H1 (cell line): Measurements from ENCODE around the gene ANK3. TPM values are rescaled to one million over a fixed set of nuclear protein-coding genes. Genes with fewer than 3 reads are reported as not detected.

Source experiments
- CTCF ChIA-PET: fragments of 300-600 bp; sonication (Branson Sonifier 250); formaldehyde crosslinking; loops from one replicate; lab custom pipeline; 2021; ENCODE audit not compliant: partially characterized antibody; lab: Charles Lee
- POLR2A ChIA-PET: fragments of 300-600 bp; sonication (Branson Sonifier 250); formaldehyde crosslinking; loops from one replicate; lab custom pipeline; 2021; ENCODE audit warnings: inconsistent platforms; ENCODE audit not compliant: partially characterized antibody; lab: Charles Lee
- DNase-seq, 2 experiments: peaks; one replicate each; pipeline versions ENCODE4 v3.0.0 to v3.0.0-alpha.2; 2010 to 2022; ENCODE audit warnings: low spot score in 2 of 2, low read depth in 1 of 2, mixed read lengths in 1 of 2
- FAIRE-seq: peaks from 2 replicates; lab custom pipeline; 2011; peaks lifted over from hg19 to GRCh38; lab: Jason Lieb, UNC
- H2AFZ ChIP-seq: 2 replicates; pipeline ENCODE4 v1.8.1; 2012; ENCODE audit warnings: low read length, inconsistent platforms
- H2AK5ac ChIP-seq: 2 replicates; pipeline ENCODE4 v1.6.1; 2013; ENCODE audit warnings: low read depth, low read length
- H2BK120ac ChIP-seq: replicated peaks from 2 replicates; pipeline ENCODE3; 2013; ENCODE audit warnings: low read depth, low read length, inconsistent platforms
- H2BK12ac ChIP-seq: 2 replicates; pipeline ENCODE4 v1.6.1; 2013; ENCODE audit warnings: low read depth, low read length
- H2BK15ac ChIP-seq: 2 replicates; pipeline ENCODE4 v1.6.1; 2013; ENCODE audit warnings: low read length
- H2BK20ac ChIP-seq: 2 replicates; pipeline ENCODE4 v1.6.1; 2013; ENCODE audit warnings: low read length
- H2BK5ac ChIP-seq: 2 replicates; pipeline ENCODE4 v1.6.1; 2013; ENCODE audit warnings: low read depth, low read length
- H3K14ac ChIP-seq: 2 replicates; pipeline ENCODE4 v1.6.1; 2013; ENCODE audit warnings: inconsistent platforms; ENCODE audit not compliant: insufficient read length
- H3K18ac ChIP-seq: 2 replicates; pipeline ENCODE4 v1.6.1; 2013; ENCODE audit warnings: low read length; ENCODE audit errors: extremely low read depth
- H3K23ac ChIP-seq: 2 replicates; pipeline ENCODE4 v1.6.1; 2013; ENCODE audit warnings: inconsistent platforms; ENCODE audit not compliant: insufficient read length
- H3K23me2 ChIP-seq: 2 replicates; pipeline ENCODE4 v1.6.1; 2013; ENCODE audit warnings: low read depth, low read length
- H3K27ac ChIP-seq: 2 replicates; pipeline ENCODE4 v1.6.1; 2011; ENCODE audit warnings: low read depth, low read length, inconsistent platforms
- H3K27me3 ChIP-seq, 4 experiments: replicated peaks in 1 of 4; 1 replicate in 1 of 4; 2 replicates in 3 of 4; pipeline versions ENCODE4 v1.6.1 to v1.8.1; 2011 to 2013; ENCODE audit warnings: low read length in 3 of 4, mild to moderate bottlenecking in 3 of 4, inconsistent platforms in 2 of 4, mixed read lengths in 2 of 4, moderate library complexity in 1 of 4; ENCODE audit not compliant: control insufficient read depth in 3 of 4, insufficient read depth in 3 of 4; ENCODE audit errors: extremely low read depth in 1 of 4
- H3K36me3 ChIP-seq, 4 experiments: 2 replicates each; pipeline versions ENCODE4 v1.6.1 to v1.8.1; 2011 to 2013; ENCODE audit warnings: mild to moderate bottlenecking in 4 of 4, low read length in 3 of 4, moderate library complexity in 2 of 4, control low read depth in 1 of 4, inconsistent platforms in 1 of 4; ENCODE audit not compliant: insufficient read depth in 4 of 4, control insufficient read depth in 2 of 4
- H3K4ac ChIP-seq: replicated peaks from 2 replicates; pipeline ENCODE3; 2013; ENCODE audit warnings: low read length, low read depth, mixed read lengths, inconsistent platforms; ENCODE audit not compliant: insufficient read length
- H3K4me1 ChIP-seq, 4 experiments: replicated peaks in 1 of 4; 1 replicate in 1 of 4; 2 replicates in 3 of 4; pipeline versions ENCODE4 v1.6.1 to v1.8.1; 2011 to 2013; ENCODE audit warnings: low read length in 3 of 4, inconsistent platforms in 2 of 4, mixed read lengths in 1 of 4; ENCODE audit not compliant: insufficient read depth in 4 of 4, control insufficient read depth in 3 of 4
- H3K4me2 ChIP-seq, 2 experiments: 2 replicates each; pipeline versions ENCODE4 v1.6.1 to v1.8.1; 2011 to 2013; ENCODE audit warnings: low read depth in 2 of 2, low read length in 2 of 2, control low read depth in 1 of 2, inconsistent platforms in 1 of 2, mild to moderate bottlenecking in 1 of 2; ENCODE audit not compliant: insufficient read depth in 1 of 2
- H3K4me3 ChIP-seq, 4 experiments: fragments of 200-600, 300-600 bp in 1 of 4; sonication (generic), shearing (Covaris generic), sonication (Bioruptor Twin) in 1 of 4; 2 replicates each; pipeline versions ENCODE4 v1.5.1 to v1.8.1; 2011 to 2016; ENCODE audit warnings: low read length in 4 of 4, low read depth in 3 of 4, control low read depth in 2 of 4, inconsistent platforms in 2 of 4, mild to moderate bottlenecking in 2 of 4, mixed read lengths in 1 of 4, moderate library complexity in 1 of 4; ENCODE audit not compliant: insufficient read depth in 2 of 4; ENCODE audit errors: extremely low read depth in 1 of 4
- H3K56ac ChIP-seq: replicated peaks from 2 replicates; pipeline ENCODE3; 2013; ENCODE audit warnings: low read depth, mild to moderate bottlenecking, mixed read lengths, low read length, inconsistent platforms; ENCODE audit not compliant: insufficient read length
- H3K79me1 ChIP-seq: 2 replicates; pipeline ENCODE4 v1.6.1; 2013; ENCODE audit warnings: low read depth, low read length, control low read depth
- H3K79me2 ChIP-seq, 2 experiments: 2 replicates each; pipeline versions ENCODE4 v1.6.1 to v1.8.1; 2012 to 2013; ENCODE audit warnings: low read length in 2 of 2, mild to moderate bottlenecking in 2 of 2, inconsistent platforms in 1 of 2; ENCODE audit not compliant: insufficient read depth in 2 of 2, control insufficient read depth in 1 of 2
- H3K9ac ChIP-seq, 4 experiments: replicated peaks in 1 of 4; 1 replicate in 1 of 4; 2 replicates in 3 of 4; pipeline versions ENCODE4 v1.6.1 to v1.8.1; 2011 to 2013; ENCODE audit warnings: low read depth in 3 of 4, low read length in 3 of 4, control low read depth in 2 of 4, mild to moderate bottlenecking in 2 of 4, moderate library complexity in 2 of 4, inconsistent platforms in 1 of 4; ENCODE audit errors: extremely low read depth in 1 of 4
- H3K9me3 ChIP-seq, 2 experiments: 2 replicates each; pipeline versions ENCODE4 v1.6.1 to v1.8.1; 2012 to 2013; ENCODE audit warnings: mild to moderate bottlenecking in 2 of 2, moderate library complexity in 2 of 2, control low read depth in 1 of 2, inconsistent platforms in 1 of 2, low read depth in 1 of 2, low read length in 1 of 2, mixed read lengths in 1 of 2; ENCODE audit not compliant: insufficient read depth in 2 of 2
- H4K20me1 ChIP-seq, 2 experiments: replicated peaks in 1 of 2; 2 replicates each; pipeline versions ENCODE3 to v1.8.1; 2011 to 2013; ENCODE audit warnings: inconsistent platforms in 2 of 2, low read length in 2 of 2, mild to moderate bottlenecking in 1 of 2; ENCODE audit not compliant: insufficient read depth in 2 of 2, control insufficient read depth in 1 of 2
- H4K5ac ChIP-seq: 2 replicates; pipeline ENCODE4 v1.6.1; 2013; ENCODE audit warnings: low read length, low read depth, mixed read lengths, inconsistent platforms; ENCODE audit not compliant: insufficient read length
- H4K8ac ChIP-seq: 2 replicates; pipeline ENCODE4 v1.8.0; 2013; ENCODE audit warnings: mild to moderate bottlenecking, moderate library complexity, low read length, inconsistent platforms; ENCODE audit not compliant: insufficient read depth; ENCODE audit errors: extremely low read depth
- H4K91ac ChIP-seq: replicated peaks from 2 replicates; pipeline ENCODE3; 2013; ENCODE audit warnings: low read length, mixed read lengths, inconsistent platforms; ENCODE audit not compliant: insufficient read length
- BCL11A ChIP-seq, 2 experiments: IDR thresholded peaks; one replicate each; pipeline ENCODE4 v1.6.1; 2011; ENCODE audit warnings: low read depth in 2 of 2, low read length in 2 of 2, mild to moderate bottlenecking in 2 of 2
- EZH2 ChIP-seq: fragments of 200-600 bp; sonication (generic); IDR thresholded peaks from 2 replicates; pipeline ENCODE4 v1.7.1; 2012; ENCODE audit warnings: low read depth, mild to moderate bottlenecking, moderate library complexity, low read length, inconsistent platforms; ENCODE audit not compliant: severe bottlenecking
- JUND ChIP-seq: IDR thresholded peaks from 2 replicates; pipeline ENCODE4 v1.6.1; 2011; ENCODE audit warnings: mild to moderate bottlenecking, improper control_type of control experiment, low read length
- TCF12 ChIP-seq: IDR thresholded peaks from 2 replicates; pipeline ENCODE4 v1.6.1; 2011; ENCODE audit warnings: low read depth, mild to moderate bottlenecking, low read length
- WGBS, 2 experiments: shearing (Covaris generic) in 1 of 2; methylation state at CpG; one replicate each; pipeline versions ENCODE4 v1.1.6 to v1.1.7; 2013 to 2015; ENCODE audit warnings: low lambda C conversion rate in 2 of 2, mixed read lengths in 2 of 2, inconsistent platforms in 1 of 2, low coverage in 1 of 2, missing lambda C conversion rate in 1 of 2; ENCODE audit not compliant: insufficient replicate concordance in 2 of 2, insufficient coverage in 1 of 2, insufficient read length in 1 of 2; ENCODE audit errors: extremely low coverage in 1 of 2, missing lambda C conversion rate in 1 of 2; 5-methylcytosine and 5-hydroxymethylcytosine counted together
- polyA plus RNA-seq, 7 experiments: library from polyadenylated mRNA; depleted of rRNA in 3 of 7; stranded (reverse) in 5 of 7; unstranded in 2 of 7; fragments of >200 nt in 5 of 7; fragments of 200-250 nt in 2 of 7; gene quantifications; 1 replicate in 5 of 7; 2 replicates in 1 of 7; 4 replicates in 1 of 7; pipeline versions ENCODE4 v1.2.1 to v1.2.3, GENCODE V29; 2011 to 2013; ENCODE audit warnings: missing spikeins in 2 of 7, mixed read lengths in 2 of 7
- total RNA-seq: library from RNA; stranded (reverse); fragmentation: NEBNext Ultra II Directional; extraction: Animal tissue kit (Norgen Biotek cat#: 25700); gene quantifications from 2 replicates; pipeline ENCODE4 v1.2.1, GENCODE V29; 2021
- TF ChIP-seq, protein P1 (sequence below): IDR thresholded peaks from 2 replicates; pipeline ENCODE4 v1.6.1; 2012; ENCODE audit warnings: inconsistent platforms
- TF ChIP-seq, protein P2 (sequence below): IDR thresholded peaks from 2 replicates; pipeline ENCODE4 v1.6.1; 2012; ENCODE audit warnings: low read length, inconsistent platforms

ANK3 gene
- total and polyA plus RNA-seq, 2 of the 8 experiments (the other 6 are each of a cell fraction or from before 2014, with no cell fraction given), result 18.1 to 67.9 TPM

DNA sequence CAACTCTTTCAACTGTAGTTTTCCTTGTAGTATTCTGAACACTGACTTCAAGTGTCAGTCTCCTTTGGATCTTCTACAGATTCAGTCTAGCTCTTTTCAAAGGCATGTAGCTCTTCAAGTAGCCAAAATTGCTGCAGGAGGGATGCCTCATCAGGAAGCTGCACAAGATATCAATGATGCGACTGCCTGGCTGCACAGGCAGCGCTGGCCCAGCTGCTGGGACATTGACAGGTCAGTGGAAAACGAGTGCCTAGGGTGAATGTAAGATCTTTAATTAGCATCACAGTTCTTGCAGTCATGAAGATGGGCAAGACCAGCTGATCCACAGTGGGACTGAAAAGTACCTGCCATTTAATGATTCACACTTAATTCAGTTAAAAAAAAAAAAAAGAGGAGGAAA lies 167.6 kb downstream of the ANK3 start:
- Histone ChIP-seq H3K27me3 (no peaks in the 10 kb centered on the region), H3K9ac (no peak overlapping the region), H3K79me1 (no peaks in the 10 kb centered on the region), H3K27ac (no peak overlapping the region), H2BK15ac (no peak overlapping the region), H3K14ac (no peak overlapping the region), H4K8ac (no peak overlapping the region), H3K23ac (no peak overlapping the region), H3K4me3 (no peak overlapping the region), H3K4me2 (no peak overlapping the region), H4K20me1 (no peaks in the 10 kb centered on the region), H2BK5ac (no peak overlapping the region), H2AK5ac (no peak overlapping the region), H2BK20ac (no peak overlapping the region), H3K9me3 (no peaks in the 10 kb centered on the region), H3K4ac (no peak overlapping the region), H3K36me3 (no peaks in the 10 kb centered on the region), H2BK12ac (no peak overlapping the region), H3K4me1 (no peaks in the 10 kb centered on the region; a peak in 1 of 7 replicates), H2BK120ac (no peak overlapping the region), H4K5ac (no peak overlapping the region), H3K23me2 (no peaks in the 10 kb centered on the region), H3K79me2 (no peaks in the 10 kb centered on the region), H4K91ac (no peak overlapping the region), H3K18ac (no peak overlapping the region), H2AFZ (no peak overlapping the region), H3K56ac (no peak overlapping the region)
- FAIRE-seq, result no peak
- 72% methylated on average over 3 of the region's 3 CpGs; no CpG with 5 or more reads in 1 of the 2 experiments for WGBS, 2 experiments
- TF ChIP-seq, protein P1, sequence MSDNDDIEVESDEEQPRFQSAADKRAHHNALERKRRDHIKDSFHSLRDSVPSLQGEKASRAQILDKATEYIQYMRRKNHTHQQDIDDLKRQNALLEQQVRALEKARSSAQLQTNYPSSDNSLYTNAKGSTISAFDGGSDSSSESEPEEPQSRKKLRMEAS, result no peak
- TF ChIP-seq JUND (no peak), TCF12 (no peak), EZH2 (no peak), BCL11A (IDR thresholded peaks at IDR 0.05; ENCODE audit: low read depth in 2 of 2, low read length in 2 of 2) (no peak)
- TF ChIP-seq, protein P2, sequence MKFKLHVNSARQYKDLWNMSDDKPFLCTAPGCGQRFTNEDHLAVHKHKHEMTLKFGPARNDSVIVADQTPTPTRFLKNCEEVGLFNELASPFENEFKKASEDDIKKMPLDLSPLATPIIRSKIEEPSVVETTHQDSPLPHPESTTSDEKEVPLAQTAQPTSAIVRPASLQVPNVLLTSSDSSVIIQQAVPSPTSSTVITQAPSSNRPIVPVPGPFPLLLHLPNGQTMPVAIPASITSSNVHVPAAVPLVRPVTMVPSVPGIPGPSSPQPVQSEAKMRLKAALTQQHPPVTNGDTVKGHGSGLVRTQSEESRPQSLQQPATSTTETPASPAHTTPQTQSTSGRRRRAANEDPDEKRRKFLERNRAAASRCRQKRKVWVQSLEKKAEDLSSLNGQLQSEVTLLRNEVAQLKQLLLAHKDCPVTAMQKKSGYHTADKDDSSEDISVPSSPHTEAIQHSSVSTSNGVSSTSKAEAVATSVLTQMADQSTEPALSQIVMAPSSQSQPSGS, result no peak
- ChIA-PET CTCF (interaction anchor here (0.6 to 2.0 kb wide), 11 partner anchors 12 to 212 kb away, joined by 3 to 8 read pairs (median 4); no protein-coding TSS in a partner anchor), POLR2A (interaction anchor here (0.6 kb wide), 1 partner anchor 161 kb away, joined by 3 read pairs; no protein-coding TSS in a partner anchor)
- DNase-seq, result no peak
